ENCODE data around the gene INPP4A. TPM values are rescaled to one million over a fixed set of nuclear protein-coding genes. Genes with fewer than 3 reads are reported as not detected.

Gene INPP4A
- total and polyA plus RNA-seq, 2 of the 13 experiments (the other 11 are each of a cell fraction or from before 2014, with no cell fraction given): 10.1 to 10.9 TPM

DNA sequence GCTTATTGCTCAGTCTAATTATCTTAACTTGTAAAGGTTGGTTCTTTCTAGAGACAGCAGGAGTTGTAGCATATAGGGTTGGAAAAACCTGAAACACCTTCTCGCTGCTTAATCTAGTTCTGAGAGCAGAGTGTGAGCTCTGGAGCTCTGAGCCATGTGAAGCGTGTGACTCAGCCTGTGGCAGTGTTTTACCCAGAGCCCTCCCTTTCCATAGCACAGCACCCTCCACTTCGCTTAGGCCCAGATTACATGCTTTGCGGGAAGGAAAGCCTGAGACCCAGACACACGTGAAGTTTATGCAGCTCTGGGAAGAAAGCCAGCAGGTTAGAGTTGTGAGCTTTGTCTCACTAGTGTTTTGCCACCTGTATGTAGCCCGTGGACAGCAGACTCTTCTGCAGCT is 74.5 kb downstream of the INPP4A start:
- Histone ChIP-seq H3K4me1 (ENCODE audit: insufficient read depth, low read length) (no peaks in the 10 kb centered on the region), H3K27me3 (ENCODE audit: control insufficient read depth in 1 of 2, insufficient read depth in 2 of 2, low read length in 2 of 2) (no peaks in the 10 kb centered on the region), H4K20me1 (ENCODE audit: insufficient read depth, low read length) (no peaks in the 10 kb centered on the region), H3K36me3 (replicated peaks in 1 of 2; ENCODE audit: control insufficient read depth in 1 of 2, insufficient read depth in 2 of 2, low read length in 2 of 2) (peaks cover 0 to 2% of the 10 kb centered on the region in 2 experiments; a peak in 2 of 5 replicates), H3K79me2 (ENCODE audit: insufficient read depth, low read length) (no peaks in the 10 kb centered on the region), H3K9ac (ENCODE audit: insufficient read depth, low read depth, low read length) (no peak overlapping the region), H3K4me2 (ENCODE audit: low read depth, low read length) (no peak overlapping the region), H3K9me3 (ENCODE audit: low read length) (no peaks in the 10 kb centered on the region), H3K4me3 (replicated peaks in 1 of 3; ENCODE audit: insufficient read depth in 1 of 3, low read depth in 2 of 3, low read length in 3 of 3) (no peak overlapping the region), H2AFZ (ENCODE audit: low read length) (no peak overlapping the region), H3K27ac (ENCODE audit: extremely low read length, insufficient read depth, low read length) (no peak overlapping the region)
- TF ChIP-seq, protein P1, sequence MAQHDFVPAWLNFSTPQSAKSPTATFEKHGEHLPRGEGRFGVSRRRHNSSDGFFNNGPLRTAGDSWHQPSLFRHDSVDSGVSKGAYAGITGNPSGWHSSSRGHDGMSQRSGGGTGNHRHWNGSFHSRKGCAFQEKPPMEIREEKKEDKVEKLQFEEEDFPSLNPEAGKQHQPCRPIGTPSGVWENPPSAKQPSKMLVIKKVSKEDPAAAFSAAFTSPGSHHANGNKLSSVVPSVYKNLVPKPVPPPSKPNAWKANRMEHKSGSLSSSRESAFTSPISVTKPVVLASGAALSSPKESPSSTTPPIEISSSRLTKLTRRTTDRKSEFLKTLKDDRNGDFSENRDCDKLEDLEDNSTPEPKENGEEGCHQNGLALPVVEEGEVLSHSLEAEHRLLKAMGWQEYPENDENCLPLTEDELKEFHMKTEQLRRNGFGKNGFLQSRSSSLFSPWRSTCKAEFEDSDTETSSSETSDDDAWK (CRISPR knock-in tag; IDR thresholded peaks at IDR 0.05): no peak
- no peak for TF ChIP-seq ISX (CRISPR knock-in tag; conservative IDR thresholded peaks at IDR 0.05)
- TF ChIP-seq, protein P2, sequence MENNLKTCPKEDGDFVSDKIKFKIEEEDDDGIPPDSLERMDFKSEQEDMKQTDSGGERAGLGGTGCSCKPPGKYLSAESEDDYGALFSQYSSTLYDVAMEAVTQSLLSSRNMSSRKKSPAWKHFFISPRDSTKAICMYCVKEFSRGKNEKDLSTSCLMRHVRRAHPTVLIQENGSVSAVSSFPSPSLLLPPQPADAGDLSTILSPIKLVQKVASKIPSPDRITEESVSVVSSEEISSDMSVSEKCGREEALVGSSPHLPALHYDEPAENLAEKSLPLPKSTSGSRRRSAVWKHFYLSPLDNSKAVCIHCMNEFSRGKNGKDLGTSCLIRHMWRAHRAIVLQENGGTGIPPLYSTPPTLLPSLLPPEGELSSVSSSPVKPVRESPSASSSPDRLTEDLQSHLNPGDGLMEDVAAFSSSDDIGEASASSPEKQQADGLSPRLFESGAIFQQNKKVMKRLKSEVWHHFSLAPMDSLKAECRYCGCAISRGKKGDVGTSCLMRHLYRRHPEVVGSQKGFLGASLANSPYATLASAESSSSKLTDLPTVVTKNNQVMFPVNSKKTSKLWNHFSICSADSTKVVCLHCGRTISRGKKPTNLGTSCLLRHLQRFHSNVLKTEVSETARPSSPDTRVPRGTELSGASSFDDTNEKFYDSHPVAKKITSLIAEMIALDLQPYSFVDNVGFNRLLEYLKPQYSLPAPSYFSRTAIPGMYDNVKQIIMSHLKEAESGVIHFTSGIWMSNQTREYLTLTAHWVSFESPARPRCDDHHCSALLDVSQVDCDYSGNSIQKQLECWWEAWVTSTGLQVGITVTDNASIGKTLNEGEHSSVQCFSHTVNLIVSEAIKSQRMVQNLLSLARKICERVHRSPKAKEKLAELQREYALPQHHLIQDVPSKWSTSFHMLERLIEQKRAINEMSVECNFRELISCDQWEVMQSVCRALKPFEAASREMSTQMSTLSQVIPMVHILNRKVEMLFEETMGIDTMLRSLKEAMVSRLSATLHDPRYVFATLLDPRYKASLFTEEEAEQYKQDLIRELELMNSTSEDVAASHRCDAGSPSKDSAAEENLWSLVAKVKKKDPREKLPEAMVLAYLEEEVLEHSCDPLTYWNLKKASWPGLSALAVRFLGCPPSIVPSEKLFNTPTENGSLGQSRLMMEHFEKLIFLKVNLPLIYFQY (CRISPR knock-in tag; IDR thresholded peaks at IDR 0.05; ENCODE audit: borderline replicate concordance): no peak
- TF ChIP-seq E2F1 (CRISPR knock-in tag; IDR thresholded peaks at IDR 0.05): no peak
- no peak for TF ChIP-seq TMF1 (CRISPR knock-in tag; IDR thresholded peaks at IDR 0.05; ENCODE audit: low read depth)
- TF ChIP-seq KLF13 (CRISPR knock-in tag; IDR thresholded peaks at IDR 0.05): no peak
- 92% methylated on average over 6 of the region's 6 CpGs for WGBS (ENCODE audit: low lambda C conversion rate)
- BruUV-seq (replicated peaks): no TSS peak
- in situ Hi-C loops (cut with HindIII; ENCODE audit: extremely low pct_ligation_motif_present, low pct_unique_long_range_greater_than_20kb): no loop called here
- no peak for ATAC-seq
- no peak for FAIRE-seq
- CTCF ChIA-PET (ENCODE audit: low intra/inter-chr PET ratio, low total read pairs): interaction anchor here (2.3 kb wide), 1 partner anchor 106 kb away, joined by 13 read pairs; no protein-coding TSS in a partner anchor
- POLR2A ChIA-PET: no interaction called here
- no peak for DNase-seq (ENCODE audit: low spot score)
- intact Hi-C loops (cut with micrococcal nuclease; ENCODE audit: unreplicated experiment): no loop called here
